Parathyroid adenoma (tissue), 2 donors: Measurements from ENCODE around the gene DACT3.

Experiments used
- H2AFZ ChIP-seq: fragments of 300-600 bp; sonication (generic); one replicate; pipeline ENCODE4 v1.7.0; 2017; ENCODE audit warnings: antibody characterized with exemption, mild to moderate bottlenecking
- H3K27ac ChIP-seq: fragments of 300-600 bp; sonication (generic); one replicate; pipeline ENCODE4 v1.7.0; 2017
- H3K27me3 ChIP-seq: fragments of 300-600 bp; sonication (generic); one replicate; pipeline ENCODE4 v1.7.0; 2017; ENCODE audit warnings: low read length; ENCODE audit not compliant: control insufficient read depth, insufficient read depth
- H3K36me3 ChIP-seq: fragments of 300-600 bp; sonication (generic); one replicate; pipeline ENCODE4 v1.7.0; 2017; ENCODE audit warnings: low read length; ENCODE audit not compliant: control insufficient read depth, insufficient read depth
- H3K4me1 ChIP-seq: fragments of 300-600 bp; sonication (generic); one replicate; pipeline ENCODE4 v1.7.0; 2017; ENCODE audit warnings: control low read depth
- H3K4me2 ChIP-seq: fragments of 300-600 bp; sonication (generic); one replicate; pipeline ENCODE4 v1.7.0; 2017; ENCODE audit warnings: low read length
- H3K4me3 ChIP-seq: fragments of 300-600 bp; sonication (generic); one replicate; pipeline ENCODE4 v1.7.0; 2017; ENCODE audit warnings: low read depth, low read length
- H3K79me2 ChIP-seq: fragments of 300-600 bp; sonication (generic); one replicate; pipeline ENCODE4 v1.7.0; 2017; ENCODE audit warnings: control low read depth
- H3K9ac ChIP-seq: fragments of 300-600 bp; sonication (generic); one replicate; pipeline ENCODE4 v1.7.0; 2017; ENCODE audit warnings: mild to moderate bottlenecking
- H3K9me3 ChIP-seq: fragments of 300-600 bp; sonication (generic); one replicate; pipeline ENCODE4 v1.7.0; 2017; ENCODE audit warnings: low read length; ENCODE audit not compliant: control insufficient read depth
- CTCF ChIP-seq: fragments of 300-600 bp; sonication (generic); IDR thresholded peaks from one replicate; pipeline ENCODE4 v1.7.0; 2017; ENCODE audit warnings: antibody characterized with exemption, mild to moderate bottlenecking
- donor health status: primary hyperparathyroidism.

The DACT3 gene

GRCh38 chr19:46602392-46603194 is 58.4 kb downstream of the DACT3 start:
- Histone ChIP-seq H3K9ac (no peak overlapping the region), H3K27ac (peak overlapping the region; percentile 100), H3K4me2 (peak overlapping the region; percentile 98), H3K36me3 (no peaks in the 10 kb centered on the region), H3K4me3 (peak overlapping the region; percentile 98), H3K4me1 (peaks cover 16% of the 10 kb centered on the region), H3K79me2 (peaks cover 21% of the 10 kb centered on the region), H3K9me3 (no peaks in the 10 kb centered on the region), H3K27me3 (no peaks in the 10 kb centered on the region), H2AFZ (peak overlapping the region; percentile 47)
- TF ChIP-seq CTCF: no peak

GRCh38 chr19:46601318-46602224 is 59.4 kb downstream of the DACT3 start, which contains the start of gene CALM3:
TSS of gene CALM3 (plus strand) at chr19:46601330. CDS start at chr19:46601435, 105 bp downstream.
- Histone ChIP-seq H3K9ac (peak within 1 kb of the TSS; percentile 94), H3K36me3 (no peaks in the 10 kb centered on the region), H3K4me1 (peaks cover 16% of the 10 kb centered on the region), H3K9me3 (no peaks in the 10 kb centered on the region), H2AFZ (peak within 1 kb of the TSS; percentile 100), H3K27ac (peak within 1 kb of the TSS; percentile 100), H3K79me2 (peaks cover 21% of the 10 kb centered on the region), H3K27me3 (no peaks in the 10 kb centered on the region), H3K4me2 (peak within 1 kb of the TSS; percentile 98), H3K4me3 (peak within 1 kb of the TSS; percentile 98)
- TF ChIP-seq CTCF: no peak

GRCh38 chr19:46600384-46601317 is 60.3 kb downstream of the DACT3 start:
- peak overlapping the region; percentile 100 for H2AFZ ChIP-seq
- H3K4me3 ChIP-seq: peak overlapping the region; percentile 98
- H3K36me3 ChIP-seq: no peaks in the 10 kb centered on the region
- H3K4me1 ChIP-seq: peaks cover 16% of the 10 kb centered on the region
- H3K4me2 ChIP-seq: peak overlapping the region; percentile 73
- no peaks in the 10 kb centered on the region for H3K9me3 ChIP-seq
- H3K79me2 ChIP-seq: peaks cover 21% of the 10 kb centered on the region
- H3K27me3 ChIP-seq: no peaks in the 10 kb centered on the region
- peak overlapping the region; percentile 100 for H3K27ac ChIP-seq
- TF ChIP-seq CTCF: no peak
- H3K9ac ChIP-seq: peak overlapping the region; percentile 90

- Histone ChIP-seq H3K36me3 (no peaks in the 10 kb centered on the region), H3K27me3 (no peaks in the 10 kb centered on the region), H3K4me1 (peaks cover 16% of the 10 kb centered on the region), H2AFZ (peak overlapping the region; percentile 100), H3K79me2 (peaks cover 21% of the 10 kb centered on the region), H3K9me3 (no peaks in the 10 kb centered on the region), H3K4me2 (peak overlapping the region; percentile 73), H3K9ac (peak overlapping the region; percentile 90), H3K4me3 (peak overlapping the region; percentile 98), H3K27ac (peak overlapping the region; percentile 100)
- no peak for TF ChIP-seq CTCF
These were observed 61.1 kb downstream of the DACT3 start for GRCh38 chr19:46599716-46600373.
